Stimulated activated CD8-positive, alpha-beta memory T cell treated with anti-CD3 and anti-CD28 coated beads, Interleukin-15, amount 100 ng/mL, for 48 hours (primary cell): ENCODE results near the gene DPYSL5.
"Not testable (repeated sequence)": the region's sequence is repeated elsewhere in the genome, so short reads cannot be mapped to it uniquely, and the experiment has no call there.

Experiments
- DNase-seq, 2 donors: peaks; one replicate each; pipeline ENCODE4 v3.0.0-alpha.2; 2020; ENCODE audit warnings: low read depth in 2 of 2

Gene DPYSL5, protein sequence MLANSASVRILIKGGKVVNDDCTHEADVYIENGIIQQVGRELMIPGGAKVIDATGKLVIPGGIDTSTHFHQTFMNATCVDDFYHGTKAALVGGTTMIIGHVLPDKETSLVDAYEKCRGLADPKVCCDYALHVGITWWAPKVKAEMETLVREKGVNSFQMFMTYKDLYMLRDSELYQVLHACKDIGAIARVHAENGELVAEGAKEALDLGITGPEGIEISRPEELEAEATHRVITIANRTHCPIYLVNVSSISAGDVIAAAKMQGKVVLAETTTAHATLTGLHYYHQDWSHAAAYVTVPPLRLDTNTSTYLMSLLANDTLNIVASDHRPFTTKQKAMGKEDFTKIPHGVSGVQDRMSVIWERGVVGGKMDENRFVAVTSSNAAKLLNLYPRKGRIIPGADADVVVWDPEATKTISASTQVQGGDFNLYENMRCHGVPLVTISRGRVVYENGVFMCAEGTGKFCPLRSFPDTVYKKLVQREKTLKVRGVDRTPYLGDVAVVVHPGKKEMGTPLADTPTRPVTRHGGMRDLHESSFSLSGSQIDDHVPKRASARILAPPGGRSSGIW

DNA sequence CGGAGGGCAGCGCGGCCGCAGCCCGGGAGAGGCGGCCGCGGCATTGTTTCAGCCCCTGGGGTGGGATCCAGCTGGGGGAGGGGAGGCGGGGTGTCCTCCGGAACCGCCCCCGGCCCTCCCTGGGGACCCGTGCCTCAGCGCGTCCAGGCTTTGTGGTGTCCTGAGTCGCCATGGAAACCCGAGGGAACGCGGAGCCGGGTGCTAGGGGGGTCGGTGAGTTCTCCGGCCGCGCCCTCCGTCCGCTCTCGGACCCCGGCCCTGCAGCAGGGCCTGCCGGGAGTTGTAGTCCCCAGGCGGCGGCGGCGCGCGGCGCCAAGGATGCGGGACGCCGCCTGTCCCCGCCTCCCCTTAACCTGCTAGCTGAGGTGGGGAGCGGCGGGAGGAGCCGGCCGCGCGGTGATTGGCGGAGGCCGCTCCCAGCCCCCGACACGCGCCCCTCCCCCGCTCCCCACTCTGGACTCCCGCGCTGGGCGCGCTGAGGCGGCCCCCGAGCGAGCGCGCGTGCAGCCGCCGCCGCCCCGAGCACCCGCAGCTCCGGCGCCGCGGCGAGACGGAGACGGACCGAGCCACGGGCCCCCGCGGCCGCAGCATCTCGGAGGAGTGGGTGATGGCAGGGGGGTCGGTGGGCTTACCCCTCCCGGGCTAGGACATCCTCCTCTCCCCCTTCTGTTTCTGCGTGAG lies at the start of gene DPYSL5:
DPYSL5 (plus strand) TSS at position 478 of the 681 bp plus-strand sequence. CDS start 50,368 bp downstream, outside the sequence.
- DNase-seq = no peak

DNA sequence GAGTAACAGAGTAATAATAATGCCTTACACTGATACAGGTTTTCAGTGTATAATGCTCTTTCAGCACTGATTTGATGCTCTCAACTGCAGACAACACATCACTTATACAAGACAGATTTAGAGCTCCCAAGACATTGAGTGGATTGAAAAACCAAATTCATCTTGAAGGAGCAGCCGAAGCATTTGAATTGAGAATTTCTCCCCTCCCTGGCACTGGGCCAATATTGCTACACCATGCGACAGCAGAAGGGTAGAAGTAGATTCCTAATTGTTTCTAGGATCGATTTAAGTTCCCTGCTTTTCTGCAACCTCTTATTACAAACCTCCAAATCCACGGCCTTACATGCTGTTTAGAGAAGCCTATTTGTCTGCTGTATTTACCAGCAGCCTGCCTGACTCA lies 46.6 kb upstream of the DPYSL5 start:
- DNase-seq = no peak

DNA sequence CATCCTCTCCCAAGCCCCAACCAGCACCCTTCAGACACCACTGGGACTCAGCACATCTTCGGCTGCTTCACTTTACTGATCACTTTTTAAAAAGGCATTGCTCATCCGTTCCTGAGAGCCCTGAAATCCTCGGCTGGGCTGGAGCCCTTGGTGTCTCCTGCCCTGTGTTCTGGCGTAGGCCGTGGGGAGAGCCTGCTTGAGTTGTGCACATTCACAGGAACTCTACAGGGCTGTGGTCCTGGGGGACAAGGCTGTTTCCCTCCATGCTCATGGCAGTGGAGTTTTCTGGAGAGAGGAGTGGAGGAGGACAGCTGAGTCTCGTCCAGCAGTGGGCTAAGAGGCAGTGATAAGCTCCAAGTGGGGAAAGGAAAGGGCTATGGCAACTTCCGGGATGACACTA lies 46.1 kb upstream of the DPYSL5 start:
- no peak for DNase-seq

DNA sequence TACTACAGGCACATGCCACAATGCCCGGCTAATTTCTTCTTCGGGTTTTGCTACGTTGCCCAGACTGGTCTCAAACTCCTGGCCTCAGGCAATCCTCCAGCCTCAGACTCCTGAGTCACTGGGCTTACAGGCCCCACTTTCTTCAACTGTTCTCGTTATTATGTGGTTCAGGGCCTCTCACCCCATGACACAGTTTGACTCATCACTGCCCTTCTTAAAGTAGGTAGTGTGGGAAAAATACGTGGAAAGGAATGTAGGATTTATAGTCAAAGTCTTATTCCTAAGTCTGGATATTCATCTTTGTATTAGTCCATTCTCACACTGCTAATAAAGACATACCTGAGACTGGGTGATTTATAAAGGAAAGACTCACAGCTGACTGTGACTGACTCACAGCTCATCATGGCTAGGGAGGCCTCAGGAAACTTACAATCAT lies 42.7 kb upstream of the DPYSL5 start:
- no peak for DNase-seq

DNA sequence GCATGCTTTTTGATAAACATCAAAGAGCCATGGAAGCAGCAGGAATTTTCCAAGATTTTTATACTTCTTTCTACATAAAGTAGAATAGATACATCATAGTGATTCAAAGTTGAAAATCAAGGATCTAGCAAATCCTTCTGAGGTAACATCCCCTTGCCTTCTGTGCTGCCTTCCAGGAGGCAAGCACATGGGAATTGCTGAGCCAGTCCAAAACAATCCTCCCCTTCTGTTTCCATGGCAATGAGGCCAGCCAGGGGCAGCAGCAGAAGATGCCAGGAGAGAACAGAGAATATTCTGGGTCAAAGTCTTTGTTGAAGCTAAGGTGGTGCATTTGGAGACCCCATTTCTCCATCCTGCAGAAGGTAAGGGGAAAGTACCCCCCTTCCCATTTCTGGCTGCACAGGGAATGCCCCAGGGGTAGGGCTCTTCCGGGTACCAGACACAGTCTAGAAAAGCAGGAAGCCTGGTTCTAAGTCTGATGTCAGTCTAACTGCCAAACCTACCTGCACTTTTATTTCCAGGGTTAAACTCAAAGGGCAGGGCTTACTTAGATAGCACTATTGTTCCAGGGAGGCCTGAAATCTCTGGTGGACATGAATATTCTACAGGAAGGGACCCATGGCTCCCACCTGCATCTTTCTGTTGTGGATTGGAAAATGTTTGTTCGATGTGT lies 40.0 kb upstream of the DPYSL5 start:
- no peak for DNase-seq

DNA sequence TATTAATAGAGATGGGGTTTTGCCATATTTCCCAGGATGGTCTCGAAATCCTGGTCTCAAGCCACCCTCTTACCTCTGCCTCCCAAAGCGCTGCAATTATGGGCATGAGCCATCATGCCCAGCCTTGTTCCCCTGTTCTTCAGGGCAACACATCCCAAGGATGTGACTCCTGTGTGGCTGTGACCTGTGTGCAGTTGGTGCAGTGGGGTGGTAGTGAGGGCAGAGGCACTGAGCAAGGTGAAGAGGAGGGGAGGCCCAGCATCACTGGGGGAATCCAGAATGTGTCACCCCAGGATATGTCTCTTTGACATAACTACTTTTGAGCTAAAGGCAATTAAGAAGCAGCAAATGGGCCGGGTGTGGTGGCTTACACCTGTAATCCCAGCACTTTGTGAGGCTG lies 38.7 kb upstream of the DPYSL5 start:
- DNase-seq = no peak

DNA sequence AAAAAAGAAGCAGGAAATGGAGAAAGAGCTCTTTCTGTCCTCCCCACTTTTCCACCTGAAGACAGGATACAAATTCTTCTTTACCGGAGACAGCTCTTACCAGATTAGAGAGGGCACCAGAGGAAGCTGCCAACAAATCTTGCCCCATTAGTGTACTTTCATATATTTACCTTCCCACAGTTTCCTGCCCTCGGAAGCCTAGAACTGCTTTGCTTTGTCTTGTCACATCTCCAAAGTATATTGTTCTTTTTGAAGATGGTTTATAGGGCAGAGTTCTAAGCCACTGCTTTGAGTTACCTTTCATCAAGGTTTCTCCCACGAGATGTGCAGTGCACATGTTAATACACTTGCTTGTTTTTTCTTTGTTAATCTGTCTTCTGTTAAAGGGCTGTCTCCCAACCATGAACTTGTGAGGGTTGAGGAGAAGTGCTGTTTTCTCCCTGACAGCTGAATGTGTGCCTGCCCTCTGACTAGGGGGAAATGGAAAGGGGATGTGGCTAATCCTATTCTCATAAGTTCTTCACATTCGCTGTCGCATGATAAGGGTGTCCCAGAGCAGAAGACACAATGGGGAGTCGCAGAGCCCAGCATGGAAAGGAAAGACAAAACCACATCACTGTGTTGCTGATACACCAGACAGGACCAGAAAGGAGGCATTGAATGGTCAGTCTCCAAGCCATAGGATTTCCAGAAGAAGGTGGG lies 37.9 kb upstream of the DPYSL5 start:
- DNase-seq = no peak

DNA sequence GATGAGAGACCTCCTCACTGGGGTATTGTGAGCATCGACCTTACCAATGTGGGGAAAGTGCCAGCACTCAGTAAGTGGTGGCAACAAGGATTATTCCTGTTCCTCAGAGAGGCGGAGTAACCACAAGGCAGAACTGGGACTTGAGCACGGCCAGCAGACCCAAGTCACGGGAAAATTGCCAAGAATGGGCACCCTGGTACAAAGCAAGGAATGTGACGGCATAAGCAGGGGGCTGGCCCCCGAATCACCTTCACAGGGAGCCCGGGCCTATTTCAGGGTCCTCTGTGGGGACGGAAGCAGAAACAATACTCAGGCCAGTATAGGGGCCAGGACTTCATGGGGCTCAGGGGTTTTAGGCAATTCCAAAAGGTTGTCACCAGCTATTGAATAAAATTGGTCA lies 36.7 kb upstream of the DPYSL5 start:
- no peak for DNase-seq

DNA sequence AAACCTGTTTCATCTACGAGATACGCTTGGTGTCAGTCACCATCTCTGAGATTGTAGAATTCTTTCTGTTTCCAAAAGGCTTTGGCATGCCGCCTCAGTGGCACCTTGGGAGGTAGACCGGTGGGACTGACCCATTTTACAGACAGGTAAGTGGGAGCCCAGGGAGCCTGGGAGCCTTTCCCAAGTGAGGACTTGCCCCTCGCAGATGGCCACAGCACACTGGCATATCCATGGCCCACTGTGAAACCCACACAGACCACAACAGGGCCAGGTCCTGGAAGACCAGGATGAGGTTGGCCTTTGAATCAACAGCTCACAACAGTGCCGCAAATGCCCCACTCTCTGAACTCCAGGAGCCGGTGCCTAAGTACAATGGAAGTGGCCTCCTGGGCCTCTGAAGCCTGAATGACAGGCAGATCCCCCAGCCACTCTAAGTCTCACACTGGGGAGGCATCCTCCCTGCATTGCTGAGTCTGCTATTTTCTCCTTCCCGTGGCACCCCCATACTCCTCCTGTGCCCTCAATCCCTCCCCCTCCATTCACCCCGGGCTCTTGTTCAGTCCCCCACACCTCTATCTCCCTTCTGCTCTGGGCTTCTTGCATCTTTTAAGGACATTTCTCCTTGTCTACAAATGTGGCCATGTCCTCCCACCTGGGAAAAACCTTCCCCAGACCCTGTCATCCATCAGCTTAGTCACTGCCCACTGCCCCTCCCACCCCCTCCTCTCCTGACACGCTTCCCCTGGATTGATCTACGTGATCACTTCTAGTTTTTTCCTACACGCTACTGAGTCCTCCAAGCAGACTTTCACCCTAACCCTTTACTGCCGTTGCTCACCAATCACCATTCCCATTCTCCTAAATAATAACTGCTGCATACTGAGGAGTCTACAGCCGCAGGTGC lies 35.9 kb upstream of the DPYSL5 start:
- no peak for DNase-seq

DNA sequence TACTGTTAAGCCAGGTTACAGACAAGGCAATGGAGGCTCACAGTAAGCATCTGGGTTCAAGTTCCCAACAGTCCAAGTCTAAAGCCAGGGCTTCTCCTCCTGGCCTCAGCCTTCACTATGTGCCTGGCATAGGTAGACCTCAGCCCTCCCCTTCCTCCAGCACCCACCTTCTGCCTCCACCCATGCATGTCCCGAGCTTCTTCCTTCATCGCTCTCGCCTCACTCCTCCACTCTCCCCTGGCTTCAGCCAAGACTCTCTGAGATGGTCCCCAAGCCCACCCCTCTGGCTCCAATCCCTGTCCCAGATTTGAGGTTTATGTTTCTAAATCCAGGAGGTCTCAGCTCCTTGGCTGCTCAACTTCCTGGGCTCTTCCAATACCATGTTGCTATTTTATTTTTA lies 35.2 kb upstream of the DPYSL5 start:
- DNase-seq = no peak

DNA sequence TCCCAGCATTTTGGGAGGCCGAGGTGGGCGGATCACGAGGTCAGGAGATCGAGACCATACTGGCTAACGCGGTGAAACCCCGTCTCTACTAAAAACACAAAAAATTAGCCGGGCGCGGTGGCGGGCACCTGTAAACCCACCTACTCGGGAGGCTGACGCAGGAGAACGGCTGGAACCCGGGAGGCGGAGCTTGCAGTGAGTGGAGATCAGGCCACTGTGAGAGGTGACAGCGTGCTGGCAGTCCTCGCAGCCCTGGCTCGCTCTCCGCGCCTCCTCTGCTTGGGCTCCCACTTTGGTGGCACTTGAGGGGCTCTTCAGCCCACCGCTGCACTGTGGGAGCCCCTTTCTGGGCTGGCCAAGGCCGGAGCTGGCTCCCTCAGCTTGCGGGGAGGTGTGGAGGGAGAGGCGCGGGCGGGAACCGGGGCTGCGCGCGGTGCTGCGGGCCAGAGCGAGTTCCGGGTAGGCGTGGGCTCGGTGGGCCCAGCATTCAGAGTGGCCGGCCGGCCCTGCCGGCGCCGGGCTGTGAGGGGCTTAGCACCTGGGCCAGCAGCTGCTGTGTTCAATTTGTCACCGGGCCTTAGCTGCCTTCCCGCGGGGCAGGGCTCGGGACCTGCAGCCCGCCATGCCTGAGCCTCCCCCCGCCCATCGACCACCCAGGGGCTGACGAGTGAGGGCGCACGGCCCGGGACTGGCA lies 33.7 kb upstream of the DPYSL5 start:
- not testable (repeated sequence) for DNase-seq

DNA sequence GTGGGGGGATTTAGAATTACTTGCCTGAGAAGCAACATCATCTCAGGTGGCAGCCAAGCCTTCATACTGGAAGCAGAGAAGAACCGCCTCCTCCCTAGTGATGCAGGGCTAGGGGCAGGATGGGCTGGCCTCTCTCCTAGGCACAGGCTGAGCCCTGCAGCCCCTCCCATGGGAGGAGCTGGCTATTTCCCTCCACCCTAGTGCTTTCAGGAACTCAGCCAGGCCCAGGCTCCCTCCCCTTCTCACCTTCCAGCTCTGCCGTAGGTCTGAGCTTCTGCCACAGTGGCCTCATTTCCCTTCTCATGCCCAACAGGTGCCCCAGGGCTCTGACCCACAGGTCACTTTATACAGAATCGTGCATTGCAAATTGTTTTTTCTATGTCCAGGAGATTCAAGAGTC lies 31.0 kb upstream of the DPYSL5 start:
- DNase-seq = no peak

DNA sequence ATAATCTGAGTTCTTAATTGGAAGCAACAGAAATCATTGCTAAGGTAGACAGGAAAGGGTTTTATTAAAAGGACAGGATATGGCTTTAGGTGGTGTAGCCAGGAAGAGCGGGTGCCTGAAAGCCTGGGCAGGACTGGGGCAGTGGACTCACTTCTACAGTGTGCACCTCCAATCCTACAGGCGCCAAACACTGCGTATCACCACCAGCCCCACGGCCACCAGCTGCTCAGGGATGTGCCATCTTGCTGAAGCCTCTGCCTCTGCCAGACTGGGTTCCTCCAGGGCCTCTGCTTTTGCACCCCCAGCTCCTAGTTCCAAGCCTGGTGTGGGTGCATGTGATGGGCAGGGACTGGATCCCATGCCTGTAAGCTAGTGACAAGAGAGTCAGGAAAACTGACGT lies 29.7 kb upstream of the DPYSL5 start:
- DNase-seq = no peak

DNA sequence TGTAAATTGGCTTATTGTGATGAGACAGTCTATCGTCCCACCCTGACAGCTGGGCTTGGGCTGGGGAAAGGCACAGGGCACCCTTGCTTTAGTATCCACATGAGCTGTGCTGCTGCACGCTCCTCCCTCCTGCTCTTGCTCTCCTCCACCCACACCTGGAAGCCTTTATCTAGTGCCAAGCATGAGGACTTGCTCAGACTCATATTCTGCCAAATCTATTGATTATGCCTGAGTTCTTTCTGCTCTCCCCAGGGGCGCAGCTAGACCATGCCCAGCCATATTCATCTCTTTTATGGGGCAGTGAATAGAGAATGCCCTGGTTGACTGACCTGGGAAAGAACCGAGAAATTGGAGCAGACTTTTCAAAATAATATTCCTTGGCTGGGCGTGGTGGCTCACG lies 29.0 kb upstream of the DPYSL5 start:
- no peak for DNase-seq

DNA sequence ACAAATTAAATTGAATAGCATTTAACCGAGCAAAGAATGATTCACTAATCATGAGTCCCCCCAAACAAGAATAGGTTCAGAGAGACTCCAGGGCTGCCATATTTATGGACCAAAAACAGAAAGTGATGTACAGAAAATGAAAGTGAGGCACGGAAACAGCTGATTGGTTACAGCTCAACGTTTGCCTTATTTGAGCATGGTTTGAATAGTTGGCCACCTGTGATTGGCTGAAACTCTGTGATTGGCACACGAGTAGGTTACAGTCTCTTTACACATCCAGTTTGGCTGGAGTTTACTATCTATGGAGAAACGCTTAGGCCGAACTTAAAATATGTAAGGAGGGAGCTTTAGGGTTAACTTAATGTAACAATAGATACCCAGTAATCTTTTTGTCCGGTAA lies 27.0 kb upstream of the DPYSL5 start:
- no peak for DNase-seq

DNA sequence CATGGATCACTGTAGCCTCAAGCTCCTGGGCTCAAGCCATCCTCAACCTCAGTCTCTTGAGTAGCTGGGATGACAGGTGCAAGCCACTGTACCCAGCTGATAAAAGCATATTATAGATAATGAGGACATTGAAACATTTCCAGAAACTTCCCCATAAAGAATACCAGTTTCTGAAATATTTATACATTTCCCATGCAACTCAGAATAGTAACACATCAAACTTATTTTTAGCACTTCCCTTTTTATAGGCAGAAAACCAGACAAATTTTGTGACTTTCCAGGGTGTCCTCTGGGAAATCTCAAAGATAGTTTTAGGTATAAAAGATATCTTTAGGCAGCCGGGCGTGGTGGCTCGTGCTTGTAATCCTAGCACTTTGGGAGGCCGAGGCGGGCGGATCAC lies 25.1 kb upstream of the DPYSL5 start:
- DNase-seq = no peak

DNA sequence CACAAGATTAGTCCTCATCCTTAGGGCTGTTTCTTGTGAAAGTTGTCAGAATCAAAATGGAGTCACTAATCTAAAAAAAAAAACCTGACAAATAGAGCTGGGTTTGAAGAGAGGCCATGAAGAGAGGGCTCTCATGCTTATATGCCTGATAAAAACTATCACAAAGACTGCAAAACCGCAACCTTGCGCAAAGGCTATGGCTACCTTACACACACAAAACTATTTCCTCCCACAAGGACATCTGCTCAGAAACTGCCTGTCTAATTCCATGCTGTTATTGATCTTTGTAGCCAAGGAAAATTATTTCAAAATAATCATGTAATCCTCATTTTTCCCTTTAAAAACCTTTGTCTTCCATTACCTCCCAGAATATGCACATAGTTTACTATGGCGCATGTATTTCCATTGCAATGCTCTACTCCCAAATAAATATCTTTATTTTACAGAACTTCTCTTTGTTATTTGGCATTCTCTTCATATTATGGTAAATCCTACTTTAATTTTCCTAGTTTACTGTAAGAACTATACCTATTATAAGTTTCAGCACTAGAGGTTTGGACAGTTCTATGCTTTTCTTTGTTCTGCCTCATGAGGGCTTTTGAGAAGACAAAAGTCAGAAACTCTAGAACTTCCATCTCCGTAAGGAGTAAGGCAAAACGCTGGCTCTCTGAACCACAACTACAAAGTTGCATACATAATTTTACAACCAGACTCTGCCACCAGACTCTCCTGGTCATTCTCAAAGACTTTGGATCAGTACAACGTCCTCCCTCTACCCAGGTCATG lies 9.6 kb upstream of the DPYSL5 start:
- DNase-seq = no peak

DNA sequence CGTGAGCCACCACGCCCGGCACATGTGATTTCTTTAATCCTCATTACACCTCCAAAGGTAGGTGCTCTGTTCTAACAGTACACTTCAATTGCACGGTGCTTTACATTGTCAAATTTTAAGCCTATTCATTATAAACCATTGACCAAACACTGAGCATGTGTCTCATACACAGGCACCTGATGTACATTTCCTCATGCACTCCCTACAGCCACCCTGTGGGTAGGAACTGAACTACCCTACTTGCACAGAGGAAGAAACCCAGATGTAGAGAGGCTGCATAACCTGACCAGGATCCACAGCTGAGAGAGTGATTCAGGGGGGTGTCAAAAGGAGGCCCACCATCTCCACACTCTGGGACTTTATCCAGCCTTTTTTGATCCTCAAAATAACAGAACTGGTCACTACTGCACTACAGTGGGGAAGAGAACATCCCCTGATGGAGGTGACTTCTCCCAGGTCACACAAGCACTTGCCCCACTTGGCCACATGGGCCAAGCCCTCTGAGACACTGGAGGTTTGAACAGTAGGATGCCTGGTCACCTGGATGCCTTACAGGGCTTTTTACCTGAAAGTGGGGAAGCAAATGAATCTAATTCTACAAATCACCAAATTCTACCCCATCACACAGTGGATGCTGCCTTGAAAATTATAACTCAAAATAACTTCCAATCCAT lies 6.9 kb upstream of the DPYSL5 start:
- DNase-seq = no peak

DNA sequence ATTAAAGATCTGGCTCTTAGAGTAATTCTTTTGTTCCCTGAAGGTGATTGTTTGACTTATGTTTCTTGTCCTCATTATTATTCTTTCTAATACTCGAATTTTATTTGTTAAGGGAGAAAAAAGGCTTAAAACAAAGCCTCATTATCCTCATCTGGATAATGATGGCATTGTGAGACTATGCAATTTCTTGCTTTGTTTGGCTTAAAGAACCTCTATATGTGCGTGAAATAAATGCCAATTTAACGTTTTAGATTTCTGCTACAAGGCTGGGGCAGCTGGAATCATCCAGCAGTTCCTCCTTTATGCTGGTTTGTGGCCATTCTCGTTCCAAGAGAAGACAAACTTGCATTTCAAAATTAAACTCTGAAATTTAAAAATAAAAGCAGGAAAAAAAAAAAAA lies 4.9 kb upstream of the DPYSL5 start:
- DNase-seq = no peak
